Activated T-cell treated with anti-CD3 and anti-CD28 coated beads, Interleukin-2, amount 50 U/mL, for 24 hours (primary cell): ENCODE data around the gene LSM14A.
A peak's percentile ranks its signal among the peaks of the same experiment; 100 is the strongest.
"Not testable (repeated sequence)": the region's sequence is repeated elsewhere in the genome, so short reads cannot be mapped to it uniquely, and the experiment has no call there.

Experiments used
- DNase-seq: peaks from one replicate; pipeline ENCODE4 v3.0.0-alpha.2; 2020
- H3K27ac Mint-ChIP-seq: 2 replicates; pipeline ENCODE4 v1.8.0; 2020; ENCODE audit warnings: mild to moderate bottlenecking, mixed read lengths
- H3K27me3 Mint-ChIP-seq: 2 replicates; pipeline ENCODE4 v1.8.0; 2020; ENCODE audit warnings: mixed read lengths
- H3K36me3 Mint-ChIP-seq: 2 replicates; pipeline ENCODE4 v1.8.0; 2020; ENCODE audit warnings: low read depth, mixed read lengths
- H3K4me1 Mint-ChIP-seq: 2 replicates; pipeline ENCODE4 v1.8.0; 2020; ENCODE audit warnings: low read depth, mixed read lengths
- H3K4me3 Mint-ChIP-seq: 2 replicates; pipeline ENCODE4 v1.8.0; 2020; ENCODE audit warnings: mild to moderate bottlenecking, moderate library complexity, mixed read lengths
- H3K9me3 Mint-ChIP-seq: 2 replicates; pipeline ENCODE4 v1.8.0; 2020; ENCODE audit warnings: mixed read lengths

Gene LSM14A

GRCh38 chr19:34175173-34175572 lies 2.9 kb downstream of the LSM14A start:
- Mint-ChIP-seq H3K4me1 (peaks cover 66% of the 10 kb centered on the region), H3K27ac (peak overlapping the region; percentile 73), H3K4me3 (peak overlapping the region; percentile 92), H3K36me3 (peaks cover 68% of the 10 kb centered on the region)
- H3K27me3 Mint-ChIP-seq, H3K9me3 Mint-ChIP-seq, DNase-seq: not testable (repeated sequence)

- Mint-ChIP-seq H3K4me1 (peaks cover 70% of the 10 kb centered on the region), H3K9me3 (no peaks in the 10 kb centered on the region), H3K36me3 (peaks cover 81% of the 10 kb centered on the region), H3K27ac (peak overlapping the region; percentile 24), H3K4me3 (peak overlapping the region; percentile 92), H3K27me3 (no peaks in the 10 kb centered on the region)
- no peak for DNase-seq
Observed at GRCh38 chr19:34176581-34176980, 4.3 kb downstream of the LSM14A start.

- no peaks in the 10 kb centered on the region for H3K9me3 Mint-ChIP-seq
- peak overlapping the region; percentile 80 for H3K27ac Mint-ChIP-seq
- peaks cover 79% of the 10 kb centered on the region for H3K4me1 Mint-ChIP-seq
- H3K36me3 Mint-ChIP-seq = peaks cover 86% of the 10 kb centered on the region
- no peaks in the 10 kb centered on the region for H3K27me3 Mint-ChIP-seq
- no peak for DNase-seq
- peak overlapping the region; percentile 53 for H3K4me3 Mint-ChIP-seq
Observed at GRCh38 chr19:34178274-34178610, 5.9 kb downstream of the LSM14A start.

GRCh38 chr19:34179066-34179465 lies 6.8 kb downstream of the LSM14A start:
- H3K27ac Mint-ChIP-seq = peak overlapping the region; percentile 69
- H3K4me1 Mint-ChIP-seq = peaks cover 77% of the 10 kb centered on the region
- H3K9me3 Mint-ChIP-seq = no peaks in the 10 kb centered on the region
- peak overlapping the region; percentile 4 for H3K4me3 Mint-ChIP-seq
- H3K27me3 Mint-ChIP-seq = no peaks in the 10 kb centered on the region
- peaks cover 79% of the 10 kb centered on the region for H3K36me3 Mint-ChIP-seq
- no peak for DNase-seq

GRCh38 chr19:34180273-34180672 lies 8.0 kb downstream of the LSM14A start:
- Mint-ChIP-seq H3K36me3 (peaks cover 81% of the 10 kb centered on the region), H3K9me3 (no peaks in the 10 kb centered on the region), H3K4me3 (no peak overlapping the region), H3K4me1 (peaks cover 81% of the 10 kb centered on the region), H3K27ac (peak overlapping the region; percentile 80), H3K27me3 (no peaks in the 10 kb centered on the region)
- no peak for DNase-seq

- peaks cover 76% of the 10 kb centered on the region for H3K36me3 Mint-ChIP-seq
- no peak overlapping the region for H3K4me3 Mint-ChIP-seq
- H3K4me1 Mint-ChIP-seq = peaks cover 81% of the 10 kb centered on the region
Observed at GRCh38 chr19:34180709-34181108, 8.4 kb downstream of the LSM14A start.

GRCh38 chr19:34181111-34181864 lies 9.0 kb downstream of the LSM14A start:
- Mint-ChIP-seq H3K27ac (peak overlapping the region; percentile 80), H3K36me3 (peaks cover 76% of the 10 kb centered on the region), H3K4me3 (no peak overlapping the region), H3K27me3 (no peaks in the 10 kb centered on the region), H3K4me1 (peaks cover 81% of the 10 kb centered on the region), H3K9me3 (no peaks in the 10 kb centered on the region)
- no peak for DNase-seq

More at GRCh38 chr19:34180709-34181108, 8.4 kb downstream of the LSM14A start:
- Mint-ChIP-seq H3K27ac (peak overlapping the region; percentile 80), H3K27me3 (no peaks in the 10 kb centered on the region), H3K9me3 (no peaks in the 10 kb centered on the region)
- DNase-seq = no peak

GRCh38 chr19:34182125-34182524 lies 9.8 kb downstream of the LSM14A start:
- no peak for DNase-seq
- peak overlapping the region; percentile 80 for H3K27ac Mint-ChIP-seq
- no peaks in the 10 kb centered on the region for H3K9me3 Mint-ChIP-seq
- no peaks in the 10 kb centered on the region for H3K27me3 Mint-ChIP-seq
- H3K36me3 Mint-ChIP-seq = peaks cover 70% of the 10 kb centered on the region
- H3K4me1 Mint-ChIP-seq = peaks cover 78% of the 10 kb centered on the region
- no peak overlapping the region for H3K4me3 Mint-ChIP-seq

- Mint-ChIP-seq H3K4me3 (no peak overlapping the region), H3K36me3 (peaks cover 47% of the 10 kb centered on the region), H3K27me3 (no peaks in the 10 kb centered on the region), H3K9me3 (no peaks in the 10 kb centered on the region), H3K4me1 (peaks cover 80% of the 10 kb centered on the region), H3K27ac (peak overlapping the region; percentile 55)
- no peak for DNase-seq
Observed at GRCh38 chr19:34184880-34185491, 12.7 kb downstream of the LSM14A start.

GRCh38 chr19:34186205-34186604 lies 13.9 kb downstream of the LSM14A start:
- Mint-ChIP-seq H3K4me3 (no peak overlapping the region), H3K4me1 (peaks cover 80% of the 10 kb centered on the region), H3K9me3 (no peaks in the 10 kb centered on the region), H3K27ac (peak overlapping the region; percentile 39), H3K36me3 (peaks cover 34% of the 10 kb centered on the region), H3K27me3 (no peaks in the 10 kb centered on the region)
- DNase-seq = no peak

GRCh38 chr19:34187011-34187410 lies 14.7 kb downstream of the LSM14A start:
- Mint-ChIP-seq H3K36me3 (peaks cover 34% of the 10 kb centered on the region), H3K27me3 (no peaks in the 10 kb centered on the region), H3K4me3 (no peak overlapping the region), H3K27ac (no peak overlapping the region), H3K4me1 (peaks cover 80% of the 10 kb centered on the region), H3K9me3 (no peaks in the 10 kb centered on the region)
- DNase-seq = no peak

- H3K4me3 Mint-ChIP-seq = no peak overlapping the region
- no peaks in the 10 kb centered on the region for H3K9me3 Mint-ChIP-seq
- no peaks in the 10 kb centered on the region for H3K27me3 Mint-ChIP-seq
- H3K27ac Mint-ChIP-seq = no peak overlapping the region
- no peak for DNase-seq
- H3K36me3 Mint-ChIP-seq = peaks cover 29% of the 10 kb centered on the region
- H3K4me1 Mint-ChIP-seq = peaks cover 76% of the 10 kb centered on the region
Observed at GRCh38 chr19:34188408-34188807, 16.1 kb downstream of the LSM14A start.

- DNase-seq = no peak
- peaks cover 80% of the 10 kb centered on the region for H3K4me1 Mint-ChIP-seq
- no peak overlapping the region for H3K4me3 Mint-ChIP-seq
- no peak overlapping the region for H3K27ac Mint-ChIP-seq
- no peaks in the 10 kb centered on the region for H3K9me3 Mint-ChIP-seq
- peaks cover 38% of the 10 kb centered on the region for H3K36me3 Mint-ChIP-seq
- H3K27me3 Mint-ChIP-seq = no peaks in the 10 kb centered on the region
Observed at GRCh38 chr19:34189199-34189916, 17.1 kb downstream of the LSM14A start.

GRCh38 chr19:34189917-34190425 lies 17.7 kb downstream of the LSM14A start:
- H3K4me3 Mint-ChIP-seq = no peak overlapping the region
- H3K9me3 Mint-ChIP-seq = no peaks in the 10 kb centered on the region
- peaks cover 38% of the 10 kb centered on the region for H3K36me3 Mint-ChIP-seq
- H3K4me1 Mint-ChIP-seq = peaks cover 76% of the 10 kb centered on the region
- H3K27ac Mint-ChIP-seq = peak overlapping the region; percentile 7
- no peaks in the 10 kb centered on the region for H3K27me3 Mint-ChIP-seq
- DNase-seq = no peak
